ENCODE results near the gene CBLN3.
A peak's percentile ranks its signal among the peaks of the same experiment; 100 is the strongest.

CBLN3 gene

GRCh38 chr14:24443053-24443665 lies 13.7 kb upstream of the CBLN3 start:
- TF ChIP-seq POLR2A (IDR thresholded peaks at IDR 0.05; ENCODE audit: low read length) (peak; percentile 56), GATA1 (IDR thresholded peaks at IDR 0.05; ENCODE audit: low read depth, low read length) (no peak)
- peak in 1 of 2 experiments; percentile 48 for DNase-seq

- peak; percentile 99 for DNase-seq
Measured at GRCh38 chr14:24442240-24443052, 13.0 kb upstream of the CBLN3 start, which contains the start of gene SDR39U1. Gene SDR39U1, minus strand, starts transcription at chr14:24442776. Its CDS starts 7 bp downstream, at chr14:24442769.

GRCh38 chr14:24441904-24442239 lies 12.4 kb upstream of the CBLN3 start:
- DNase-seq = no peak

More at GRCh38 chr14:24442240-24443052, 13.0 kb upstream of the CBLN3 start, which contains the start of gene SDR39U1:
- TF ChIP-seq POLR2A (IDR thresholded peaks at IDR 0.05; ENCODE audit: low read length) = peak; percentile 94
- no peak for TF ChIP-seq GATA1 (IDR thresholded peaks at IDR 0.05; ENCODE audit: low read depth, low read length)

GRCh38 chr14:24441485-24441884 lies 12.0 kb upstream of the CBLN3 start:
- no peak for TF ChIP-seq POLR2A (IDR thresholded peaks at IDR 0.05; ENCODE audit: low read length)
- TF ChIP-seq GATA1 (IDR thresholded peaks at IDR 0.05; ENCODE audit: low read depth, low read length) = no peak
- DNase-seq = no peak

More at GRCh38 chr14:24441904-24442239, 12.4 kb upstream of the CBLN3 start:
- TF ChIP-seq POLR2A (IDR thresholded peaks at IDR 0.05; ENCODE audit: low read length) (no peak), GATA1 (IDR thresholded peaks at IDR 0.05; ENCODE audit: low read depth, low read length) (no peak)

GRCh38 chr14:24440606-24441399 lies 11.3 kb upstream of the CBLN3 start:
- TF ChIP-seq GATA1 (IDR thresholded peaks at IDR 0.05; ENCODE audit: low read depth, low read length) (no peak), POLR2A (IDR thresholded peaks at IDR 0.05; ENCODE audit: low read length) (no peak)
- no peak for DNase-seq

GRCh38 chr14:24439830-24440605 lies 10.6 kb upstream of the CBLN3 start:
- TF ChIP-seq GATA1 (IDR thresholded peaks at IDR 0.05; ENCODE audit: low read depth, low read length) (no peak), POLR2A (IDR thresholded peaks at IDR 0.05; ENCODE audit: low read length) (peak; percentile 36)
- no peak for DNase-seq

GRCh38 chr14:24439257-24439656 lies 9.8 kb upstream of the CBLN3 start:
- TF ChIP-seq POLR2A (IDR thresholded peaks at IDR 0.05; ENCODE audit: low read length) (no peak), GATA1 (IDR thresholded peaks at IDR 0.05; ENCODE audit: low read depth, low read length) (no peak)
- DNase-seq = no peak

- no peak for DNase-seq
- TF ChIP-seq POLR2A (IDR thresholded peaks at IDR 0.05; ENCODE audit: low read length) (peak; percentile 38), GATA1 (IDR thresholded peaks at IDR 0.05; ENCODE audit: low read depth, low read length) (no peak)
Measured at GRCh38 chr14:24438223-24439097, 9.0 kb upstream of the CBLN3 start.

GRCh38 chr14:24437736-24438067 lies 8.2 kb upstream of the CBLN3 start:
- no peak for TF ChIP-seq GATA1 (IDR thresholded peaks at IDR 0.05; ENCODE audit: low read depth, low read length)
- TF ChIP-seq POLR2A (IDR thresholded peaks at IDR 0.05; ENCODE audit: low read length) = peak; percentile 10
- no peak for DNase-seq

GRCh38 chr14:24437020-24437735 lies 7.7 kb upstream of the CBLN3 start:
- TF ChIP-seq GATA1 (IDR thresholded peaks at IDR 0.05; ENCODE audit: low read depth, low read length) (no peak), POLR2A (IDR thresholded peaks at IDR 0.05; ENCODE audit: low read length) (no peak)
- DNase-seq = no peak

GRCh38 chr14:24436355-24437019 lies 7.0 kb upstream of the CBLN3 start:
- peak; percentile 72 to 84 for DNase-seq
- TF ChIP-seq POLR2A (IDR thresholded peaks at IDR 0.05; ENCODE audit: low read length) (no peak), GATA1 (IDR thresholded peaks at IDR 0.05; ENCODE audit: low read depth, low read length) (no peak)

Measured in erythroblast (primary cell).